OCI-LY7 (cell line): ENCODE results near the gene CLEC16A. TPM values are rescaled to one million over a fixed set of nuclear protein-coding genes. Genes with fewer than 3 reads are reported as not detected.

Source experiments
- BruUV-seq: library from RNA; stranded (reverse); fragments of 400-500 nt; replicated peaks from 2 replicates; lab custom pipeline; 2021; lab: Mats Ljungman, UMichigan
- CTCF ChIA-PET: fragments of 300-600 bp; sonication (Branson Sonifier 250); formaldehyde crosslinking; loops from one replicate; lab custom pipeline; 2022; ENCODE audit warnings: antibody characterized with exemption; ENCODE audit not compliant: unreplicated experiment; lab: Charles Lee
- POLR2A ChIA-PET: fragments of 300-600 bp; sonication (Branson Sonifier 250); formaldehyde crosslinking; loops from one replicate; lab custom pipeline; 2022; ENCODE audit warnings: antibody characterized with exemption; lab: Charles Lee
- DNase-seq: peaks from one replicate; pipeline ENCODE4 v3.0.0-alpha.2; 2015; ENCODE audit warnings: low spot score
- H2AFZ ChIP-seq: fragments of 200-600 bp; sonication (generic), shearing (Covaris generic); 2 replicates; pipeline ENCODE4 v1.6.1; 2014; ENCODE audit warnings: mild to moderate bottlenecking, antibody characterized with exemption, low read length, moderate library complexity
- H3K27ac ChIP-seq: fragments of 200-600 bp; sonication (generic); 2 replicates; pipeline ENCODE4 v1.5.1; 2014; ENCODE audit warnings: mixed run types, low read depth, mild to moderate bottlenecking, moderate library complexity, low read length, inconsistent platforms; ENCODE audit not compliant: poor library complexity, severe bottlenecking
- H3K36me3 ChIP-seq: fragments of 200-600 bp; sonication (generic); 2 replicates; pipeline ENCODE4 v1.6.1; 2014; ENCODE audit warnings: mild to moderate bottlenecking, antibody characterized with exemption, low read length, moderate library complexity, mixed read lengths; ENCODE audit not compliant: insufficient read depth
- H3K4me1 ChIP-seq: fragments of 200-600 bp; sonication (generic); 2 replicates; pipeline ENCODE4 v1.5.1; 2014; ENCODE audit warnings: mild to moderate bottlenecking, low read length; ENCODE audit not compliant: insufficient read depth, poor library complexity, severe bottlenecking
- H3K4me2 ChIP-seq: fragments of 200-600 bp; sonication (generic); 2 replicates; pipeline ENCODE4 v1.6.1; 2014; ENCODE audit warnings: mild to moderate bottlenecking, low read length
- H3K4me3 ChIP-seq: fragments of 200-600 bp; sonication (generic); 2 replicates; pipeline ENCODE4 v1.5.1; 2014; ENCODE audit warnings: mild to moderate bottlenecking, low read depth, low read length; ENCODE audit not compliant: poor library complexity, severe bottlenecking
- H3K79me2 ChIP-seq: fragments of 200-600 bp; sonication (generic); 2 replicates; pipeline ENCODE4 v1.6.1; 2016; ENCODE audit warnings: low read depth, mild to moderate bottlenecking, low read length, moderate library complexity, mixed read lengths; ENCODE audit not compliant: insufficient read depth
- H3K9me2 ChIP-seq: fragments of 200-600 bp; sonication (generic); 2 replicates; pipeline ENCODE4 v1.6.1; 2016; ENCODE audit warnings: mild to moderate bottlenecking, low read length, mixed read lengths; ENCODE audit not compliant: insufficient read depth
- H3K9me3 ChIP-seq: fragments of 200-600 bp; sonication (generic); 2 replicates; pipeline ENCODE4 v1.6.1; 2014; ENCODE audit warnings: mild to moderate bottlenecking, mixed run types, low read length, mixed read lengths
- H4K20me1 ChIP-seq: fragments of 200-600 bp; sonication (generic); 2 replicates; pipeline ENCODE4 v1.6.1; 2014; ENCODE audit warnings: mild to moderate bottlenecking, antibody characterized with exemption, low read length, moderate library complexity, mixed read lengths; ENCODE audit not compliant: insufficient read depth
- CTCF ChIP-seq: fragments of 200-600 bp; sonication (generic); conservative IDR thresholded peaks from 2 replicates; pipeline ENCODE4 v1.5.1; 2014; ENCODE audit warnings: mild to moderate bottlenecking, antibody characterized with exemption, low read length, moderate library complexity, mixed read lengths
- EZH2phosphoT487 ChIP-seq: fragments of 200-600 bp; sonication (generic); IDR thresholded peaks from 2 replicates; pipeline ENCODE4 v1.6.1; 2018; ENCODE audit warnings: low read depth, borderline replicate concordance, mild to moderate bottlenecking, mixed run types, antibody characterized with exemption, low read length, moderate library complexity, mixed read lengths
- intact Hi-C: fragments of 100-400 bp; cut with micrococcal nuclease; formaldehyde crosslinking; loops from one replicate; pipeline ENCODE4 v1.10.0; 2022; ENCODE audit not compliant: unreplicated experiment
- total RNA-seq, 2 experiments: library from RNA; depleted of rRNA in 1 of 2; stranded (reverse); fragments of >200 nt in 1 of 2; shearing (Covaris generic) in 1 of 2; gene quantifications; 2 replicates each; pipeline ENCODE4 v1.2.3, GENCODE V29; 2014 to 2022

The CLEC16A gene
- total RNA-seq, 2 experiments from 2014 or later = 26.2 to 50.9 TPM

GRCh38 chr16:10922328-10923145 lies 21.8 kb upstream of the CLEC16A start:
- Histone ChIP-seq H3K4me1 (peaks cover 6% of the 10 kb centered on the region), H3K36me3 (peaks cover 79% of the 10 kb centered on the region), H3K79me2 (no peaks in the 10 kb centered on the region), H3K4me3 (no peak overlapping the region), H3K9me3 (no peaks in the 10 kb centered on the region), H3K27ac (no peak overlapping the region), H4K20me1 (no peaks in the 10 kb centered on the region), H3K9me2 (no peaks in the 10 kb centered on the region), H3K4me2 (no peak overlapping the region), H2AFZ (no peak overlapping the region)
- DNase-seq = no peak
- TF ChIP-seq EZH2phosphoT487 = no peak
- TF ChIP-seq CTCF = no peak
- intact Hi-C loops = no loop called here
- ChIA-PET POLR2A (interaction anchor here (0.6 to 1.2 kb wide), 3 partner anchors 10 to 178 kb away, joined by 4 read pairs; partner anchors contain the start of gene NUBP1), CTCF (no interaction called here)
- no TSS peak for BruUV-seq

DNA sequence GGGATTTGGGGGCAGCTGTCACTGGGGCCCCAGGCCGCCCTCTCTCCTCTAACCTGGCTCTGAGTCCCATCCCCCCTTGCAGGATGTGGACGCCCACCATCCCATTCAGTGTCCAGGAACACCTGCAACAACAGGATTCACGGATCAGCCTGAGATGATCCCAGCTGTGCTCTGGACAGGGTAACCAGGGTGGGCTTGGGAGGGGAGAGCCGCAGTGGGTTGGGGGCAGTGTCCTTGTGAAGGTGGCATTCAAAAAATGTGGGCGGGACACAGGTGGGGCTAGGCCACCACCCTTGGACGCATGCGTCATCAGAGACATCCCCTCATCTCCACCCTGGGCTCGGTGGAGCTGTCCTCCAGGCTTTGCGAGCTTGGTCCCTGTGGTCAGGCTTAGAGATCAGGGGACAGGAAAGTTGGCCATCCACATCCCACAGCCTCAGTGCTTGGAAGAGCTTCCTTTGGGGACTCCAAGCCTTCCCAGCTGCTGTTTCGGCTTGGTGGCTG lies 21.2 kb upstream of the CLEC16A start:
- Histone ChIP-seq H3K4me3 (no peak overlapping the region), H3K9me3 (no peaks in the 10 kb centered on the region), H3K36me3 (peaks cover 77% of the 10 kb centered on the region), H3K9me2 (no peaks in the 10 kb centered on the region), H3K4me2 (no peak overlapping the region), H3K79me2 (no peaks in the 10 kb centered on the region), H2AFZ (no peak overlapping the region), H3K4me1 (peaks cover 6% of the 10 kb centered on the region), H3K27ac (no peak overlapping the region), H4K20me1 (no peaks in the 10 kb centered on the region)
- no TSS peak for BruUV-seq
- intact Hi-C loops = no loop called here
- ChIA-PET POLR2A (interaction anchor here (0.6 to 1.2 kb wide), 2 partner anchors 14 to 179 kb away, joined by 4 read pairs; partner anchors contain the start of gene NUBP1), CTCF (no interaction called here)
- no peak for TF ChIP-seq EZH2phosphoT487
- TF ChIP-seq CTCF = no peak
- DNase-seq = no peak
